ENCODE data around the gene SMARCC1. TPM values are rescaled to one million over a fixed set of nuclear protein-coding genes. Genes with fewer than 3 reads are reported as not detected.

The SMARCC1 gene
- total and polyA plus RNA-seq, 4 experiments from 2014 or later = 29.5 to 101 (median 72.7) TPM

- Histone ChIP-seq H3K36me3 (ENCODE audit: insufficient read depth, low read length) (peaks cover 23% of the 10 kb centered on the region), H3K27me3 (ENCODE audit: insufficient read depth, low read length) (peaks cover 9% of the 10 kb centered on the region), H3K27ac (ENCODE audit: low read depth, low read length) (no peak overlapping the region), H3K9me3 (ENCODE audit: control insufficient read depth in 1 of 2, low read length in 2 of 2) (no peaks in the 10 kb centered on the region), H3K4me3 (ENCODE audit: low read length in 2 of 2) (no peak overlapping the region), H3K4me1 (ENCODE audit: insufficient read depth, low read length) (peaks cover 6% of the 10 kb centered on the region)
- Mint-ChIP-seq H3K36me3 (peaks cover 21 to 26% of the 10 kb centered on the region in 2 donors), H3K27ac (no peak overlapping the region), H3K4me1 (peaks cover 0 to 8% (median under 1%) of the 10 kb centered on the region in 4 donors), H3K9me3 (no peaks in the 10 kb centered on the region), H3K4me3 (no peak overlapping the region), H3K27me3 (peaks cover 5 to 6% of the 10 kb centered on the region in 2 donors)
- CTCF ChIA-PET (ENCODE audit: partially characterized antibody) = no interaction called here
- POLR2A ChIA-PET (ENCODE audit: partially characterized antibody) = no interaction called here
- intact Hi-C loops (cut with micrococcal nuclease) = loop anchor here (10.0 kb wide), 1 partner anchor 201 kb away; the partner anchor contains the start of gene SMARCC1
- DNase-seq = no peak
Observed at GRCh38 chr3:47583320-47584075, 198.2 kb downstream of the SMARCC1 start.

DNA sequence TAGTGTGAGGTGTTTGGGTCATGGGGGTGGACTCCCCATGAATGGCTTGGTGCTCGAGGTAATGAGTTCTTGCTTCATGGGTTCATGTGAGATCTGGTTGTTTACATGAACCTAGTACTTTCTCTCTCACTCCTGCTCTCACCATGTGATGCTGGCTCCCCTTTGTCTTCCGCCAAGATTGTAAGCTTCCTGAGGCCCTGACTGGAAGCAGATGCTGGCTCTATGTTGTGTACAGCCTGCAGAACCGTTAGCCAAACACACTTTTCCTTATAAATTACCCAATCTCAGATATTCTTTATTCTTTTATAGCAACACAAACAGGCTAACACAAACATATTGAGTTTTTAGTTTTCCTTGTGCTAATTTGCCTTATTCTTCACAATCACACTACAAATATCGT lies 199.9 kb downstream of the SMARCC1 start:
- no peak for DNase-seq
- intact Hi-C loops (cut with micrococcal nuclease) = loop anchor here (10.0 kb wide), 1 partner anchor 203 kb away; the partner anchor contains the start of gene SMARCC1
- POLR2A ChIA-PET (ENCODE audit: partially characterized antibody) = no interaction called here
- Histone ChIP-seq H3K27ac (ENCODE audit: low read depth, low read length) (no peak overlapping the region), H3K4me1 (ENCODE audit: insufficient read depth, low read length) (peaks cover 12% of the 10 kb centered on the region), H3K9me3 (ENCODE audit: control insufficient read depth in 1 of 2, low read length in 2 of 2) (no peaks in the 10 kb centered on the region), H3K36me3 (ENCODE audit: insufficient read depth, low read length) (peaks cover 9% of the 10 kb centered on the region), H3K4me3 (ENCODE audit: low read length in 2 of 2) (no peak overlapping the region), H3K27me3 (ENCODE audit: insufficient read depth, low read length) (peaks cover 14% of the 10 kb centered on the region)
- H3K36me3 Mint-ChIP-seq = peaks cover 10 to 12% of the 10 kb centered on the region in 2 donors
- CTCF ChIA-PET (ENCODE audit: partially characterized antibody) = no interaction called here
- peaks cover 8 to 9% of the 10 kb centered on the region in 2 donors for H3K27me3 Mint-ChIP-seq
- no peak overlapping the region for H3K4me3 Mint-ChIP-seq
- peaks cover 0 to 8% (median under 1%) of the 10 kb centered on the region in 4 donors for H3K4me1 Mint-ChIP-seq
- no peaks in the 10 kb centered on the region for H3K9me3 Mint-ChIP-seq
- peak overlapping the region in 1 of 7 donors; percentile 12 for H3K27ac Mint-ChIP-seq

- Histone ChIP-seq H3K9me3 (ENCODE audit: control insufficient read depth in 1 of 2, low read length in 2 of 2) (no peaks in the 10 kb centered on the region), H3K27me3 (ENCODE audit: insufficient read depth, low read length) (peaks cover 16% of the 10 kb centered on the region), H3K4me3 (ENCODE audit: low read length in 2 of 2) (no peak overlapping the region), H3K4me1 (ENCODE audit: insufficient read depth, low read length) (peaks cover 12% of the 10 kb centered on the region), H3K27ac (ENCODE audit: low read depth, low read length) (no peak overlapping the region), H3K36me3 (ENCODE audit: insufficient read depth, low read length) (peaks cover 5% of the 10 kb centered on the region)
- peaks cover 8 to 9% of the 10 kb centered on the region in 2 donors for H3K27me3 Mint-ChIP-seq
- ChIA-PET CTCF (ENCODE audit: partially characterized antibody) (no interaction called here), POLR2A (ENCODE audit: partially characterized antibody) (no interaction called here)
- intact Hi-C loops (cut with micrococcal nuclease) = loop anchor here (10.0 kb wide), 1 partner anchor 203 kb away; the partner anchor contains the start of gene SMARCC1
- no peak overlapping the region for H3K4me3 Mint-ChIP-seq
- H3K9me3 Mint-ChIP-seq = no peaks in the 10 kb centered on the region
- peak overlapping the region in 2 of 7 donors; percentile 12 to 44 for H3K27ac Mint-ChIP-seq
- no peak for DNase-seq
- H3K36me3 Mint-ChIP-seq = peaks cover 10 to 11% of the 10 kb centered on the region in 2 donors
- peaks cover 0 to 8% (median under 1%) of the 10 kb centered on the region in 4 donors for H3K4me1 Mint-ChIP-seq
Observed at GRCh38 chr3:47581422-47581821, 200.3 kb downstream of the SMARCC1 start.

DNA sequence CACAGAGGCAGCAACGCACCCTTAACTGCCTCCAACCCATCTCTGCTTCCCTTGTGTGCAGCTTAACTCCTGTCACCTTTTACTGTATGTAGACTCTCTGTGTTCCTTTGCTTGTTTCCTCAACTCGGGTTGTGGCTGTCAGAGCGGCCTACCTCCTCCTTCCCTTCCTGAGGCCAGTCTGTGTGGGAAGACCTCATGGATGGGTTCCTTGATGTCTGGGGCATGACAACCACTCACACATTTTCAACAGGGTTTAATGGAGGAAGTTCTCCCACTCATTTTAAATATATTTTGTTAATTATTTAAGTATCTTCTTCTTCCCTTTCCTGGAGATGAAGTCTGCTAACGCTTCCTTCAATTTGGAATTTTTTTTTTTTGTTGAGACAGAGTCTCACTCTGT lies 201.2 kb downstream of the SMARCC1 start:
- Mint-ChIP-seq H3K27me3 (peaks cover 8 to 11% of the 10 kb centered on the region in 2 donors), H3K27ac (peak overlapping the region in 1 of 7 donors; percentile 37), H3K36me3 (peaks cover 5 to 7% of the 10 kb centered on the region in 2 donors), H3K9me3 (no peaks in the 10 kb centered on the region), H3K4me1 (peaks cover 0 to 8% (median under 1%) of the 10 kb centered on the region in 4 donors), H3K4me3 (peak overlapping the region; percentile 14 to 72 (median 52))
- CTCF ChIA-PET (ENCODE audit: partially characterized antibody) = no interaction called here
- no peaks in the 10 kb centered on the region for H3K9me3 ChIP-seq (ENCODE audit: control insufficient read depth in 1 of 2, low read length in 2 of 2)
- intact Hi-C loops (cut with micrococcal nuclease) = loop anchor here (10.0 kb wide), 1 partner anchor 204 kb away; the partner anchor contains the start of gene SMARCC1
- H3K27me3 ChIP-seq (ENCODE audit: insufficient read depth, low read length) = peaks cover 16% of the 10 kb centered on the region
- DNase-seq = no peak
- POLR2A ChIA-PET (ENCODE audit: partially characterized antibody) = no interaction called here
- no peak overlapping the region for H3K4me3 ChIP-seq (ENCODE audit: low read length in 2 of 2)
- peaks cover 4% of the 10 kb centered on the region for H3K36me3 ChIP-seq (ENCODE audit: insufficient read depth, low read length)
- peaks cover 12% of the 10 kb centered on the region for H3K4me1 ChIP-seq (ENCODE audit: insufficient read depth, low read length)
- H3K27ac ChIP-seq (ENCODE audit: low read depth, low read length) = no peak overlapping the region

GRCh38 chr3:47579875-47580274 lies 201.8 kb downstream of the SMARCC1 start:
- Histone ChIP-seq H3K36me3 (ENCODE audit: insufficient read depth, low read length) (no peaks in the 10 kb centered on the region), H3K4me1 (ENCODE audit: insufficient read depth, low read length) (peaks cover 12% of the 10 kb centered on the region), H3K27me3 (ENCODE audit: insufficient read depth, low read length) (peaks cover 16% of the 10 kb centered on the region), H3K27ac (ENCODE audit: low read depth, low read length) (no peak overlapping the region), H3K4me3 (ENCODE audit: low read length in 2 of 2) (no peak overlapping the region), H3K9me3 (ENCODE audit: control insufficient read depth in 1 of 2, low read length in 2 of 2) (no peaks in the 10 kb centered on the region)
- H3K36me3 Mint-ChIP-seq = peaks cover 0 to 2% of the 10 kb centered on the region in 2 donors
- peaks cover 0 to 8% (median under 1%) of the 10 kb centered on the region in 4 donors for H3K4me1 Mint-ChIP-seq
- peak overlapping the region; percentile 29 to 72 (median 64) for H3K4me3 Mint-ChIP-seq
- H3K27me3 Mint-ChIP-seq = peaks cover 10 to 11% of the 10 kb centered on the region in 2 donors
- intact Hi-C loops (cut with micrococcal nuclease) = loop anchor here (10.0 kb wide), 1 partner anchor 205 kb away; the partner anchor contains the start of gene SMARCC1
- ChIA-PET POLR2A (ENCODE audit: partially characterized antibody) (no interaction called here), CTCF (ENCODE audit: partially characterized antibody) (no interaction called here)
- no peak for DNase-seq
- no peak overlapping the region for H3K27ac Mint-ChIP-seq
- no peaks in the 10 kb centered on the region for H3K9me3 Mint-ChIP-seq

- Mint-ChIP-seq H3K4me3 (peak within 1 kb of the TSS; percentile 46 to 85 (median 66)), H3K9me3 (no peaks in the 10 kb centered on the region), H3K27ac (no peak within 1 kb of the TSS), H3K27me3 (peaks cover 11% of the 10 kb centered on the region in 2 donors), H3K36me3 (no peaks in the 10 kb centered on the region), H3K4me1 (peaks cover 0 to 8% (median under 1%) of the 10 kb centered on the region in 4 donors)
- peaks cover 16% of the 10 kb centered on the region for H3K27me3 ChIP-seq (ENCODE audit: insufficient read depth, low read length)
- H3K27ac ChIP-seq (ENCODE audit: low read depth, low read length) = no peak within 1 kb of the TSS
- POLR2A ChIA-PET (ENCODE audit: partially characterized antibody) = interaction anchor here (1.5 kb wide), 1 partner anchor 21 kb away, joined by 4 read pairs; no protein-coding TSS in a partner anchor
- peaks cover 12% of the 10 kb centered on the region for H3K4me1 ChIP-seq (ENCODE audit: insufficient read depth, low read length)
- CTCF ChIA-PET (ENCODE audit: partially characterized antibody) = no interaction called here
- intact Hi-C loops (cut with micrococcal nuclease) = no loop called here
- peak in 4 of 5 donors; percentile 13 to 24 (median 20) for DNase-seq
- no peaks in the 10 kb centered on the region for H3K36me3 ChIP-seq (ENCODE audit: insufficient read depth, low read length)
- no peaks in the 10 kb centered on the region for H3K9me3 ChIP-seq (ENCODE audit: control insufficient read depth in 1 of 2, low read length in 2 of 2)
- peak within 1 kb of the TSS in 1 of 2 donors; percentile 52 for H3K4me3 ChIP-seq (ENCODE audit: low read length in 2 of 2)
Observed at GRCh38 chr3:47578691-47579632, 202.7 kb downstream of the SMARCC1 start, which contains the start of gene CSPG5. Gene CSPG5, minus strand, starts transcription at chr3:47578865. Its CDS starts 172 bp downstream, at chr3:47578693.
